OCI-LY1 (cell line): ENCODE data around the gene MEOX2.

Experiments
- H2AFZ ChIP-seq: fragments of 200-600 bp; sonication (generic), shearing (Covaris generic); 2 replicates; pipeline ENCODE4 v1.6.0; 2014; ENCODE audit warnings: antibody characterized with exemption, mild to moderate bottlenecking, low read length
- H3F3A ChIP-seq: fragments of 200-600 bp; sonication (generic), shearing (Covaris generic); 2 replicates; pipeline ENCODE4 v1.6.0; 2014; ENCODE audit warnings: mild to moderate bottlenecking, antibody characterized with exemption, low read length, moderate library complexity; ENCODE audit not compliant: insufficient read depth
- H3K27ac ChIP-seq: fragments of 200-600 bp; sonication (generic); 2 replicates; pipeline ENCODE4 v1.5.1; 2014; ENCODE audit warnings: low read length, mixed run types, mild to moderate bottlenecking, low read depth; ENCODE audit not compliant: poor library complexity, severe bottlenecking
- H3K27me3 ChIP-seq: fragments of 200-600 bp; sonication (generic); 2 replicates; pipeline ENCODE4 v1.6.0; 2014; ENCODE audit warnings: antibody characterized with exemption, mild to moderate bottlenecking, low read length, moderate library complexity; ENCODE audit not compliant: insufficient read depth
- H3K36me3 ChIP-seq: fragments of 200-600 bp; sonication (generic); 2 replicates; pipeline ENCODE4 v1.6.1; 2014; ENCODE audit warnings: mild to moderate bottlenecking, antibody characterized with exemption, low read length, moderate library complexity, mixed read lengths; ENCODE audit not compliant: insufficient read depth
- H3K4me1 ChIP-seq: fragments of 200-600 bp; sonication (generic); 2 replicates; pipeline ENCODE4 v1.5.1; 2014; ENCODE audit warnings: mild to moderate bottlenecking, low read length, moderate library complexity; ENCODE audit not compliant: insufficient read depth, severe bottlenecking
- H3K4me2 ChIP-seq: fragments of 200-600 bp; sonication (generic), shearing (Covaris generic); 2 replicates; pipeline ENCODE4 v1.6.1; 2014; ENCODE audit warnings: low read length
- H3K4me3 ChIP-seq: fragments of 200-600 bp; sonication (generic); 2 replicates; pipeline ENCODE4 v1.5.1; 2014; ENCODE audit warnings: low read length, low read depth, mild to moderate bottlenecking, mixed read lengths; ENCODE audit not compliant: poor library complexity, severe bottlenecking
- H3K79me2 ChIP-seq: fragments of 200-600 bp; shearing (Covaris generic); 2 replicates; pipeline ENCODE4 v1.6.1; 2016; ENCODE audit warnings: mixed run types, low read length, mixed read lengths; ENCODE audit not compliant: insufficient read depth
- H3K9ac ChIP-seq: fragments of 200-600 bp; sonication (generic), shearing (Covaris generic); 2 replicates; pipeline ENCODE4 v1.6.1; 2014; ENCODE audit warnings: mild to moderate bottlenecking, low read length, mixed read lengths
- H3K9me2 ChIP-seq: fragments of 200-600 bp; sonication (generic), shearing (Covaris generic); 2 replicates; pipeline ENCODE4 v1.6.1; 2014; ENCODE audit warnings: low read depth, mild to moderate bottlenecking, low read length, mixed read lengths
- H3K9me3 ChIP-seq: fragments of 200-600 bp; shearing (Covaris generic); 2 replicates; pipeline ENCODE4 v1.6.1; 2014; ENCODE audit warnings: low read length, mixed read lengths
- H4K20me1 ChIP-seq: fragments of 200-600 bp; sonication (generic), shearing (Covaris generic); 2 replicates; pipeline ENCODE4 v1.6.0; 2016; ENCODE audit warnings: mild to moderate bottlenecking, low read length; ENCODE audit not compliant: insufficient read depth
- EZH2 ChIP-seq: fragments of 200-600 bp; sonication (generic), shearing (Covaris generic); IDR thresholded peaks from 2 replicates; pipeline ENCODE4 v1.8.0; 2017; ENCODE audit warnings: borderline replicate concordance, mixed run types, mild to moderate bottlenecking, antibody characterized with exemption, low read length, moderate library complexity, mixed read lengths
- TF ChIP-seq, protein P1 (sequence below): fragments of 200-600 bp; sonication (generic), shearing (Covaris generic); IDR thresholded peaks from 2 replicates; pipeline ENCODE4 v1.5.1; 2017; ENCODE audit warnings: mild to moderate bottlenecking, antibody characterized with exemption, low read length, moderate library complexity, mixed read lengths

MEOX2 gene

DNA sequence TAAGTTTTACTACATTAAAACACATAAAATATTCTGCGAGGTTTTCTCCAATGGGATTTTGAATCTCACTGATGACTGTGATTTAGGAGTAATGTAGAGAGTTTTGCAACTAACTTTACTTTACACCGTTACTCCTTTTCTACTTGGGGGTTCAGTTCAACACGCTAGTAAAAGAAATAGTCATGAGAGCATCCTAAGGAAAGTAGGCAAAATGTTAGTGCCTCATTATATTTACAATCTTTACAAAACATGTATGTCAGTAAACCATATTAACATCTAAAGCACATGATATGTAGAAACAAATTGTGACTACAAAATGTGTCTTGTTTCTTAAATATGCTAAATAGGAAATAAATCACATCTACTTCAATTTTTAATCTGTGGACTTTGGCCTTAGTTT lies 6.0 kb downstream of the MEOX2 start:
- TF ChIP-seq, protein P1, sequence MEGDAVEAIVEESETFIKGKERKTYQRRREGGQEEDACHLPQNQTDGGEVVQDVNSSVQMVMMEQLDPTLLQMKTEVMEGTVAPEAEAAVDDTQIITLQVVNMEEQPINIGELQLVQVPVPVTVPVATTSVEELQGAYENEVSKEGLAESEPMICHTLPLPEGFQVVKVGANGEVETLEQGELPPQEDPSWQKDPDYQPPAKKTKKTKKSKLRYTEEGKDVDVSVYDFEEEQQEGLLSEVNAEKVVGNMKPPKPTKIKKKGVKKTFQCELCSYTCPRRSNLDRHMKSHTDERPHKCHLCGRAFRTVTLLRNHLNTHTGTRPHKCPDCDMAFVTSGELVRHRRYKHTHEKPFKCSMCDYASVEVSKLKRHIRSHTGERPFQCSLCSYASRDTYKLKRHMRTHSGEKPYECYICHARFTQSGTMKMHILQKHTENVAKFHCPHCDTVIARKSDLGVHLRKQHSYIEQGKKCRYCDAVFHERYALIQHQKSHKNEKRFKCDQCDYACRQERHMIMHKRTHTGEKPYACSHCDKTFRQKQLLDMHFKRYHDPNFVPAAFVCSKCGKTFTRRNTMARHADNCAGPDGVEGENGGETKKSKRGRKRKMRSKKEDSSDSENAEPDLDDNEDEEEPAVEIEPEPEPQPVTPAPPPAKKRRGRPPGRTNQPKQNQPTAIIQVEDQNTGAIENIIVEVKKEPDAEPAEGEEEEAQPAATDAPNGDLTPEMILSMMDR: no peak
- TF ChIP-seq EZH2: no peak
- no peak overlapping the region for H3K9ac ChIP-seq
- no peaks in the 10 kb centered on the region for H3K9me3 ChIP-seq
- no peaks in the 10 kb centered on the region for H4K20me1 ChIP-seq
- H3K79me2 ChIP-seq: no peaks in the 10 kb centered on the region
- H3K4me2 ChIP-seq: no peak overlapping the region
- H3K36me3 ChIP-seq: no peaks in the 10 kb centered on the region
- no peaks in the 10 kb centered on the region for H3F3A ChIP-seq
- H3K27me3 ChIP-seq: no peaks in the 10 kb centered on the region
- no peak overlapping the region for H3K4me3 ChIP-seq
- no peaks in the 10 kb centered on the region for H3K4me1 ChIP-seq
- no peak overlapping the region for H3K27ac ChIP-seq
- no peak overlapping the region for H2AFZ ChIP-seq
- H3K9me2 ChIP-seq: no peaks in the 10 kb centered on the region

DNA sequence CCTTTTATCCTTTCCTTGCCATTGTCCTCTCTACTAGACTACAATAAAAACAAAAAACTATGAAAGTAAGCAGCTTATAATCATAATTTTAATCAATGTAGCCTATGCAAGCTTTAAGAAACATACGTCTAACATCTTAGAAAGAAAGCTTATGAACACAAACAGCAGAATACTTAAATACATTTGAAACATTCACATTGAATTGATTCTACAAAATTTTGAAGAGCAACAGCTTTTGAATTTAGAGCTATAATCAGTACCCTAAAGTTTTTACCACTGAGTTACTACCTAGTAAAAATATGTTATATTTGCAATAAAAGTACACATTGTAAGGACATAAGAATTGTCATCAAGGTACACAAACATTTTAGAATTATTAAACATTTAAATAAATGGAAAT lies 7.2 kb downstream of the MEOX2 start:
- Histone ChIP-seq H3K79me2 (no peaks in the 10 kb centered on the region), H3K27ac (no peak overlapping the region), H3K9me3 (no peaks in the 10 kb centered on the region), H3K4me2 (no peak overlapping the region), H4K20me1 (no peaks in the 10 kb centered on the region), H3K4me3 (no peak overlapping the region), H3K9ac (no peak overlapping the region), H3K4me1 (no peaks in the 10 kb centered on the region), H3K36me3 (no peaks in the 10 kb centered on the region), H2AFZ (no peak overlapping the region), H3K27me3 (no peaks in the 10 kb centered on the region), H3F3A (no peaks in the 10 kb centered on the region), H3K9me2 (no peaks in the 10 kb centered on the region)
- TF ChIP-seq EZH2: no peak

DNA sequence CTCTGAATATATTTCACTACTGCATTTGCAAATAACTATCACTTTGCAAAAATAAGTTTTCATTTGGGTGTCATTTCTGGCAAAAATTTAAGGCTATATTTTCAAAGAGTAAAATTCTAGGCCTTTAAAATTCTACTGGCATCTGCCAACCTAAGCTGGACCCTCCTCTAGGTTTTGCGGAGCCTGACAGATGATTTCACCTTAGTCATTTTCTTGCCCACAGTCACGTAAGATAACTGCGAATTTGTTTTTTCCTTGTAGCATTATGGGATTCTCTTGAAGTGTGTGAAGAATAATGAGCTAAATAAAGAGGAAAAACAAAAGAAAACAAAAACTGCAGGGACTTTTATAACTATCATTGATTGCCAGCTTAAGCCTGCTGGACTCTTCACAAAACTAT lies 7.8 kb downstream of the MEOX2 start:
- H3K27me3 ChIP-seq: no peaks in the 10 kb centered on the region
- H3K9ac ChIP-seq: no peak overlapping the region
- H3K79me2 ChIP-seq: no peaks in the 10 kb centered on the region
- TF ChIP-seq, protein P1: no peak
- TF ChIP-seq EZH2: no peak
- H3K9me2 ChIP-seq: no peaks in the 10 kb centered on the region
- H4K20me1 ChIP-seq: no peaks in the 10 kb centered on the region
- no peaks in the 10 kb centered on the region for H3F3A ChIP-seq
- H3K4me1 ChIP-seq: no peaks in the 10 kb centered on the region
- H3K4me2 ChIP-seq: no peak overlapping the region
- H3K4me3 ChIP-seq: no peak overlapping the region
- H2AFZ ChIP-seq: no peak overlapping the region
- H3K27ac ChIP-seq: no peak overlapping the region
- no peaks in the 10 kb centered on the region for H3K9me3 ChIP-seq
- H3K36me3 ChIP-seq: no peaks in the 10 kb centered on the region

DNA sequence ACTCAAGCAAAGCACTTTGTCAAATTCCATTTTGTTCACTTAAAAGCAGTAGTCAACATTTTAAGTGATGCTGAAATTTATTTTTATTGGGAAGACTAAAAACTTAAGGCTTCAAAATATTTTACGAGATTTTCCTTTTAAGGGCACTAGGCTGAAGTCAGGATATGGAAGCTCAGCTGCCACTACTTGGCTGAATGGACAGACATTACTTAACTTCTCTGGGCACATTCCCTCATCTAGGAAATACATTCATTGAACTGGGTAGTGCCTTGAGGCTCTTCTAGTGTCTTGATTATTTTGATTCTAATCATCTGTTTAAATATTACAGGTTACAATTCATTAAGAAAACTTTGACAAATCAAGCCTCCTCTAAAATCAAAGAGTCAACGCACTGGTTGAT lies 11.1 kb downstream of the MEOX2 start:
- H3K9me2 ChIP-seq: no peaks in the 10 kb centered on the region
- H3F3A ChIP-seq: no peaks in the 10 kb centered on the region
- no peak overlapping the region for H3K9ac ChIP-seq
- H2AFZ ChIP-seq: no peak overlapping the region
- no peak overlapping the region for H3K27ac ChIP-seq
- H3K79me2 ChIP-seq: no peaks in the 10 kb centered on the region
- no peaks in the 10 kb centered on the region for H4K20me1 ChIP-seq
- H3K4me1 ChIP-seq: no peaks in the 10 kb centered on the region
- H3K4me2 ChIP-seq: no peak overlapping the region
- no peaks in the 10 kb centered on the region for H3K9me3 ChIP-seq
- H3K27me3 ChIP-seq: no peaks in the 10 kb centered on the region
- no peaks in the 10 kb centered on the region for H3K36me3 ChIP-seq
- no peak for TF ChIP-seq EZH2
- TF ChIP-seq, protein P1: no peak
- no peak overlapping the region for H3K4me3 ChIP-seq
